Ectodermal cell (in vitro differentiated cells): ENCODE measurements around the gene ABCB11.
"Not testable (repeated sequence)": the region's sequence is repeated elsewhere in the genome, so short reads cannot be mapped to it uniquely, and the experiment has no call there.

Experiments
- H3K27ac ChIP-seq: 2 replicates; pipeline ENCODE4 v1.7.0; 2013; ENCODE audit warnings: mild to moderate bottlenecking, low read depth, low read length; ENCODE audit not compliant: insufficient read depth, poor library complexity, severe bottlenecking
- H3K27me3 ChIP-seq: 2 replicates; pipeline ENCODE4 v1.7.0; 2013; ENCODE audit warnings: mild to moderate bottlenecking, low read length; ENCODE audit not compliant: insufficient read depth, control insufficient read depth, poor library complexity, severe bottlenecking
- H3K36me3 ChIP-seq: one replicate; pipeline ENCODE4 v1.7.0; 2013; ENCODE audit warnings: low read length; ENCODE audit not compliant: control insufficient read depth, insufficient read depth
- H3K4me1 ChIP-seq: one replicate; pipeline ENCODE4 v1.7.0; 2013; ENCODE audit warnings: low read length; ENCODE audit not compliant: control insufficient read depth, insufficient read depth
- H3K4me3 ChIP-seq: 2 replicates; pipeline ENCODE4 v1.7.0; 2013; ENCODE audit warnings: low read depth, low read length, control low read depth; ENCODE audit not compliant: insufficient read depth
- H3K9me3 ChIP-seq: 2 replicates; pipeline ENCODE4 v1.7.0; 2013; ENCODE audit warnings: mild to moderate bottlenecking, low read length, moderate library complexity; ENCODE audit not compliant: control insufficient read depth
- WGBS, 2 experiments: methylation state at CpG; one replicate each; pipeline ENCODE4 v1.1.7; 2013; ENCODE audit warnings: missing lambda C conversion rate in 2 of 2; 5-methylcytosine and 5-hydroxymethylcytosine counted together

ABCB11 gene

DNA sequence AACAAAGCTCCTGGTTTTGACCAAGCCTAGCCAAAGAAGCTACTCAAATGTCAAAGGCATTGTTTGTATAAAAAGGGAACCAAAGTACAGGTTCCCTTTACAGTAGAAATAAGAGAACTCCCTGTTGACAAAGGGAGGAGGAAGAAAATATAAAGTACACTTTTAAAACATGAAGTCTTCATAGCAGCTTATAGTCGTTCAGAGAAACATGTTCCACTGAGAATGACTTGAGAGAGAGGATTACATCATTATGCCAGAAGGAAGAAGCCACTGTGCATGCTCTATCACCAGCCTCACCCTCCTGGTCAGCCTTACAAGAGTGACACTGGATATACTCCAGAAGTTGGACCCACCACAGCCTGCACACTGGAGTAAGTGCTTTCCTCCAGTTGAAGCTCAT lies 35.8 kb upstream of the ABCB11 start:
- 82 to 90% methylated on average over 1 of the region's 1 CpG for WGBS, 2 experiments
- Histone ChIP-seq H3K4me3 (no peak overlapping the region), H3K27ac (no peak overlapping the region), H3K9me3 (no peaks in the 10 kb centered on the region), H3K27me3 (no peaks in the 10 kb centered on the region), H3K36me3 (no peaks in the 10 kb centered on the region), H3K4me1 (no peaks in the 10 kb centered on the region)

DNA sequence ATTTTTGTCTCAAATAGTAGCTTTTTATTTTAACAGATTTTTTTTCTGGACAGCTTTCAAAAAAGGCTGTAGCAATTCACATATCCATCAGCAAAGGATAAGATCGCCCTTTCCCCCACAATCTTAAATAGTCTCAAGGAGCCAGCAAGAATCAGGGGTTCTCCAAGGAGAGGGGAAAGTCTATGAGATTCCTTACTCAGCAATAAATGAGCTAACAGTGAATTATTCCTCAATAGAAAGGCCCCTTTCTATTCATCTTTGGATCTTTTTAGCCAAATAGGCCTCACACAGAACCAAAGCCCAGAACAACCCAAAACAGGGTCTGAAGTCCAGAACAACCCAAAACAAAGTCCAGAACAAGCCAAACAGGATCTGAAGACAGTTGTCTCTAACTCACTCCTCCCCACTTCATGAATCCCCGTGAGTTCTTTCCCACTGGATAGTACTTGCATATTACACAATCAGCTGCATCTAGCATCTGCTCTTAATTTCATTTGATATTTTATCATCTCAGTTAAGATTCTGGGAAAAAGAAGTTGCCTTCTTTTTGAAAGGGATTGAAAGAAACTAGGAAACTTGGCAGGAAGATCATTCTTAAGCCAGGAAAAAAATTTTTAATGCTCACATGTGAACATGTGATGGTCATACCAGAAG lies 34.9 kb upstream of the ABCB11 start:
- WGBS, 2 experiments = 91 to 100% methylated on average over 1 to 2 of the region's 2 CpGs
- Histone ChIP-seq H3K36me3 (no peaks in the 10 kb centered on the region), H3K9me3 (no peaks in the 10 kb centered on the region), H3K27ac (no peak overlapping the region), H3K27me3 (no peaks in the 10 kb centered on the region), H3K4me1 (no peaks in the 10 kb centered on the region), H3K4me3 (no peak overlapping the region)

GRCh38 chr2:169065422-169065821 lies 34.3 kb upstream of the ABCB11 start:
- Histone ChIP-seq H3K9me3 (no peaks in the 10 kb centered on the region), H3K4me1 (no peaks in the 10 kb centered on the region), H3K4me3 (no peak overlapping the region), H3K27me3 (no peaks in the 10 kb centered on the region), H3K36me3 (no peaks in the 10 kb centered on the region), H3K27ac (no peak overlapping the region)
- WGBS, 2 experiments = 89 to 91% methylated on average over 1 of the region's 1 CpG

- not testable (repeated sequence) for H3K4me1 ChIP-seq, H3K9me3 ChIP-seq, H3K27ac ChIP-seq, H3K36me3 ChIP-seq, H3K27me3 ChIP-seq, H3K4me3 ChIP-seq
- 95 to 96% methylated on average over 13 to 16 of the region's 17 CpGs for WGBS, 2 experiments
These were observed 33.1 kb upstream of the ABCB11 start for GRCh38 chr2:169064199-169064598.

GRCh38 chr2:169054575-169054974 lies 23.5 kb upstream of the ABCB11 start:
- not testable (repeated sequence) for H3K9me3 ChIP-seq

DNA sequence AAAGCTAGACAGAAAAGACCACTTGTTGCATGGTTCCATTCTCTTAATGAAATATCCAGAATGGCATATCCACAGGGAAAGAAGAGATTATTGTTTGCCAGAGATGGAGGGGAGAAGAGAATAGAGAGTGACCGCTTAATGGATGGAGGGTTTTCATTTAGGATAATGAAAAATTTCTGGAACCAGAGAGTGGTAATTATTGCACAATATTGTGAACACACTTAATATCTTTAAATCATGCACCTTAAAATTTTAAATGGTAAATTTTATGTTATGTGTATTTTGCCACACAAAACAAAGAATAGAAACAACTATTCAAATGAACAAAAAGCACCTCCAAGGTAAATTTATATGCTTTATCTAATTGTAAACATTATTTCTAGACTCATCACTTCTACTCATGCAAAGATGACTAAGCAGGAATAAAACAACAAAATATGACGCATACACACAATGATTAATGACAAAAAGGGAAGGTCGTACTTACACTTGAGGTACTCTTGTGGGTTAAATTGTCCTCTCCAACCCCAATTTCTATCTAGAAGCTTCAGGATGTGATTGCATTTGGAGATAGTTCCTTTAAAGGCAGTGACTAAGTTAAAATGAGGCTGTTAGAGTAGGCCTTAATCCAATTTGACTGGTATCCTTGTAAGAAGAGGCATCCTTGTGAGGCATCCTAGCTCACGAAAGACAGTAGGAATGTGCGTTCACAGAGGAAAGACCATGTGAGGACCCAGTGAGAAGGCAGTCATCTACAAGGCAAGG lies 19.5 kb upstream of the ABCB11 start:
- 95 to 97% methylated on average over 5 of the region's 5 CpGs for WGBS, 2 experiments
- Histone ChIP-seq H3K4me3 (no peak overlapping the region), H3K9me3 (no peaks in the 10 kb centered on the region), H3K27me3 (no peaks in the 10 kb centered on the region), H3K36me3 (no peaks in the 10 kb centered on the region), H3K27ac (no peak overlapping the region), H3K4me1 (no peaks in the 10 kb centered on the region)

More at GRCh38 chr2:169054575-169054974, 23.5 kb upstream of the ABCB11 start:
- not testable (repeated sequence) for H3K27ac ChIP-seq, H3K4me1 ChIP-seq, H3K36me3 ChIP-seq, H3K27me3 ChIP-seq, H3K4me3 ChIP-seq
- 91 to 93% methylated on average over 2 of the region's 2 CpGs for WGBS, 2 experiments

GRCh38 chr2:169049142-169049541 lies 18.0 kb upstream of the ABCB11 start:
- Histone ChIP-seq H3K9me3 (no peaks in the 10 kb centered on the region), H3K4me3 (no peak overlapping the region), H3K36me3 (no peaks in the 10 kb centered on the region), H3K4me1 (no peaks in the 10 kb centered on the region), H3K27ac (no peak overlapping the region), H3K27me3 (no peaks in the 10 kb centered on the region)
- 90 to 91% methylated on average over 1 to 3 of the region's 3 CpGs for WGBS, 2 experiments

DNA sequence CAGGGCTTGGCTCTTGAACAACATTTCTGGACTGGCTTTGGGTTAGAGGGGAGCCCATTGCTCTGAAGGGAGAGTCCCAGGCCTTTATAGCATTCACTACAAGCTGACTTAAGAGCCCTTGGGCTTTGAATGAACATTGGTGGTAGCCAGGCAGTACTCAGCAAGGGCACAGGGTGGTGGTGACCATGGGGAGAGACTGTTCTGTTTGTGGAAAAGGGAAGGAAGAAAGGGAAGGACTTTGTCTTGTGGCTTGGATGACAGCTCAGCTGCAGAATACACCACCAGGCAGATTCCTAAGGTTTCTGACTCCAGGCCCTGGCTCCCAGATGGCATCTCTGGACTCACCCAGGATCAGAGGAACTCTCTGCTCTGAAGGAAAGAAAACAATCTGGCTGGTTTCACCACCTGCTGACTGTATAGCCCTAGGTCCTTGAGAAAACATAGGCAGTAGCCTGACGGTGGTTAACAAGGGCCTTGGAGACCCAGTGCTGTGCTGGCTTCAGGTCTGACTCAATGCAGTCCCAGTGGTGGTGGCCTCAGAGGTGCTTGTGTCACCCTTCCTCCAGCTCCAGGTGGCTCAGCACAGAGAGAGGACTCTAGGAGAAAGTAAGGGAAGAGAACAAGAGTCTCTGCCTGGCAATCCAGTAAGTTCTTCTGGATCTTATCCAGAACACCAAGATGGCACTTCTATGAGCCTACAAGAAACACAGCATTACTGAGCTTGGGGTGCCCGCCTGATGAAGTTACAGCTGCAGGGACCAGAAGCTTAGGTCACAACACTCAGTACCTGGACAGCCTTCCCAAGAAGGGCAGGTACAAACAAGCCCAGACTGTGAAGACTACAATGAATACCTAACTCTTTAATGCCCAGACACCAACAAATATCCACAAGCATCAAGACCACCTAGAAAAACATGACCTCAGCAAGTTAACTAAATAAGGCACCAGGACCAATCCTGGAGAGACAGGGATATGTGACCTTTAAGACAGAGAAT lies 16.4 kb upstream of the ABCB11 start:
- WGBS, 2 experiments = 95% methylated on average over 2 of the region's 2 CpGs
- Histone ChIP-seq H3K4me3 (no peak overlapping the region), H3K27ac (no peak overlapping the region)

GRCh38 chr2:169046440-169047151 lies 15.5 kb upstream of the ABCB11 start:
- Histone ChIP-seq H3K9me3 (no peaks in the 10 kb centered on the region), H3K27ac (no peak overlapping the region), H3K4me1 (no peaks in the 10 kb centered on the region), H3K27me3 (no peaks in the 10 kb centered on the region), H3K36me3 (no peaks in the 10 kb centered on the region), H3K4me3 (no peak overlapping the region)
- WGBS, 2 experiments = 88 to 96% methylated on average over 4 of the region's 4 CpGs

More for the DNA sequence above, 16.4 kb upstream of the ABCB11 start:
- Histone ChIP-seq H3K4me1 (no peaks in the 10 kb centered on the region), H3K36me3 (no peaks in the 10 kb centered on the region), H3K9me3 (no peaks in the 10 kb centered on the region), H3K27me3 (no peaks in the 10 kb centered on the region)
